ENCODE results near the gene TPD52L1. TPM values are rescaled to one million over a fixed set of nuclear protein-coding genes. Genes with fewer than 3 reads are reported as not detected.

TPD52L1 gene
- total and polyA plus RNA-seq, 2 of the 13 experiments (the other 11 are each of a cell fraction or from before 2014, with no cell fraction given) = 0.49 to 0.53 TPM

DNA sequence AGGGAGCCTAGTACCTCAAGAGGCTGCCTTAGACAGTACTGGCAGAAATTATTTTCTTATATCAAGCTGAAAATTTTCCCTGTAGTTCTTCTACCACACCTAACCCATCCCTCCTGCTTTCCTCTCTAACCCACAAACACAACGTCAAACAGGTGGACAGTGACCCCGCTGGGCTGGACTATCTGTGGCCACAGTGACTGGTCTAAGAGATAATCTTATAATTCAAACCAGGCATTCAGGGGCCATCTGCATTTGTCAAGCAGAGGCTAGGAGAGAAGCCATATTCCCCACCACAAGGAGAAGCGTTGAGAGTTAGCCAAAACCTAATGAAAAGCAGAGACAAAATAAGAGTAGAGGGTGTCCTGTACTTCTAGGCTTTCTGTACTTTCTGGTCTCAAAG lies 140.0 kb downstream of the TPD52L1 start:
- Histone ChIP-seq H3K79me2 (ENCODE audit: insufficient read depth, low read length) (no peaks in the 10 kb centered on the region), H3K9ac (ENCODE audit: insufficient read depth, low read depth, low read length) (no peak overlapping the region), H3K27ac (ENCODE audit: extremely low read length, insufficient read depth, low read length) (no peak overlapping the region), H3K4me1 (ENCODE audit: insufficient read depth, low read length) (no peaks in the 10 kb centered on the region), H2AFZ (ENCODE audit: low read length) (no peak overlapping the region), H3K4me2 (ENCODE audit: low read depth, low read length) (no peak overlapping the region), H3K27me3 (ENCODE audit: control insufficient read depth in 1 of 2, insufficient read depth in 2 of 2, low read length in 2 of 2) (no peaks in the 10 kb centered on the region), H3K36me3 (replicated peaks in 1 of 2; ENCODE audit: control insufficient read depth in 1 of 2, insufficient read depth in 2 of 2, low read length in 2 of 2) (peaks cover 7 to 27% of the 10 kb centered on the region in 2 experiments), H4K20me1 (ENCODE audit: insufficient read depth, low read length) (no peaks in the 10 kb centered on the region; the same call in 1 of the 2 replicates), H3K9me3 (ENCODE audit: low read length) (no peaks in the 10 kb centered on the region), H3K4me3 (replicated peaks in 1 of 3; ENCODE audit: insufficient read depth in 1 of 3, low read depth in 2 of 3, low read length in 3 of 3) (no peak overlapping the region)
- CTCF ChIA-PET (ENCODE audit: low intra/inter-chr PET ratio, low total read pairs) = no interaction called here
- POLR2A ChIA-PET = interaction anchor here (0.6 kb wide), 1 partner anchor 8 kb away, joined by 3 read pairs; the partner anchor contains the start of gene HDDC2
- intact Hi-C loops (cut with micrococcal nuclease; ENCODE audit: unreplicated experiment) = no loop called here
- WGBS (ENCODE audit: low lambda C conversion rate) = 96% methylated on average over 3 of the region's 3 CpGs
- in situ Hi-C loops (cut with HindIII; ENCODE audit: extremely low pct_ligation_motif_present, low pct_unique_long_range_greater_than_20kb) = no loop called here
- DNase-seq (ENCODE audit: low spot score) (no peak), ATAC-seq (no peak), FAIRE-seq (no peak)
- TF ChIP-seq MXD1 (CRISPR knock-in tag; IDR thresholded peaks at IDR 0.05) (no peak), SRSF1 (optimal IDR thresholded peaks at IDR 0.05; ENCODE audit: low read depth, low read length) (no peak), TRAFD1 (CRISPR knock-in tag; IDR thresholded peaks at IDR 0.05; ENCODE audit: borderline replicate concordance) (no peak)
- TF ChIP-seq, protein P1, sequence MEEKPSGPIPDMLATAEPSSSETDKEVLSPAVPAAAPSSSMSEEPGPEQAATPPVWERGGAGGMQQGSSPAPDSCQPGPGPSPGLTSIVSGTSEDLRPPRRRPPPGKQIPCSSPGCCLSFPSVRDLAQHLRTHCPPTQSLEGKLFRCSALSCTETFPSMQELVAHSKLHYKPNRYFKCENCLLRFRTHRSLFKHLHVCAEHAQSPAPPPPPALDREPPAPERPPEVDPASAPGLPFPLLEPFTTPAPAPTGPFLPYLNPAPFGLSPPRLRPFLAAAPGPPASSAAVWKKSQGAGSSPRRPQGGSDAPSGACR (CRISPR knock-in tag; IDR thresholded peaks at IDR 0.05) = no peak
- no TSS peak for BruUV-seq (replicated peaks)

- Histone ChIP-seq H3K4me3 (replicated peaks in 1 of 3; ENCODE audit: insufficient read depth in 1 of 3, low read depth in 2 of 3, low read length in 3 of 3) (no peak overlapping the region), H2AFZ (ENCODE audit: low read length) (no peak overlapping the region), H3K79me2 (ENCODE audit: insufficient read depth, low read length) (no peaks in the 10 kb centered on the region), H3K27me3 (ENCODE audit: control insufficient read depth in 1 of 2, insufficient read depth in 2 of 2, low read length in 2 of 2) (no peaks in the 10 kb centered on the region), H3K9me3 (ENCODE audit: low read length) (no peaks in the 10 kb centered on the region), H3K9ac (ENCODE audit: insufficient read depth, low read depth, low read length) (no peak overlapping the region), H3K4me1 (ENCODE audit: insufficient read depth, low read length) (no peaks in the 10 kb centered on the region), H3K36me3 (replicated peaks in 1 of 2; ENCODE audit: control insufficient read depth in 1 of 2, insufficient read depth in 2 of 2, low read length in 2 of 2) (peaks cover 7 to 28% of the 10 kb centered on the region in 2 experiments), H3K27ac (ENCODE audit: extremely low read length, insufficient read depth, low read length) (no peak overlapping the region), H4K20me1 (ENCODE audit: insufficient read depth, low read length) (no peaks in the 10 kb centered on the region; the same call in 1 of the 2 replicates), H3K4me2 (ENCODE audit: low read depth, low read length) (no peak overlapping the region)
- DNase-seq (ENCODE audit: low spot score) (no peak), FAIRE-seq (no peak), ATAC-seq (no peak)
- POLR2A ChIA-PET = no interaction called here
- CTCF ChIA-PET (ENCODE audit: low intra/inter-chr PET ratio, low total read pairs) = no interaction called here
- WGBS (ENCODE audit: low lambda C conversion rate) = 97% methylated on average over 1 of the region's 1 CpG
- no TSS peak for BruUV-seq (replicated peaks)
- intact Hi-C loops (cut with micrococcal nuclease; ENCODE audit: unreplicated experiment) = no loop called here
- in situ Hi-C loops (cut with HindIII; ENCODE audit: extremely low pct_ligation_motif_present, low pct_unique_long_range_greater_than_20kb) = no loop called here
- no peak for TF ChIP-seq STAG1 (CRISPR knock-in tag; IDR thresholded peaks at IDR 0.05)
- TF ChIP-seq DNMT3B (CRISPR knock-in tag; conservative IDR thresholded peaks at IDR 0.05) = no peak
- no peak for TF ChIP-seq FOXA3 (CRISPR knock-in tag; IDR thresholded peaks at IDR 0.05)
- TF ChIP-seq, protein P2, sequence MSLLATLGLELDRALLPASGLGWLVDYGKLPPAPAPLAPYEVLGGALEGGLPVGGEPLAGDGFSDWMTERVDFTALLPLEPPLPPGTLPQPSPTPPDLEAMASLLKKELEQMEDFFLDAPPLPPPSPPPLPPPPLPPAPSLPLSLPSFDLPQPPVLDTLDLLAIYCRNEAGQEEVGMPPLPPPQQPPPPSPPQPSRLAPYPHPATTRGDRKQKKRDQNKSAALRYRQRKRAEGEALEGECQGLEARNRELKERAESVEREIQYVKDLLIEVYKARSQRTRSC (CRISPR knock-in tag; IDR thresholded peaks at IDR 0.05; ENCODE audit: low read depth) = no peak
- TF ChIP-seq, protein P3, sequence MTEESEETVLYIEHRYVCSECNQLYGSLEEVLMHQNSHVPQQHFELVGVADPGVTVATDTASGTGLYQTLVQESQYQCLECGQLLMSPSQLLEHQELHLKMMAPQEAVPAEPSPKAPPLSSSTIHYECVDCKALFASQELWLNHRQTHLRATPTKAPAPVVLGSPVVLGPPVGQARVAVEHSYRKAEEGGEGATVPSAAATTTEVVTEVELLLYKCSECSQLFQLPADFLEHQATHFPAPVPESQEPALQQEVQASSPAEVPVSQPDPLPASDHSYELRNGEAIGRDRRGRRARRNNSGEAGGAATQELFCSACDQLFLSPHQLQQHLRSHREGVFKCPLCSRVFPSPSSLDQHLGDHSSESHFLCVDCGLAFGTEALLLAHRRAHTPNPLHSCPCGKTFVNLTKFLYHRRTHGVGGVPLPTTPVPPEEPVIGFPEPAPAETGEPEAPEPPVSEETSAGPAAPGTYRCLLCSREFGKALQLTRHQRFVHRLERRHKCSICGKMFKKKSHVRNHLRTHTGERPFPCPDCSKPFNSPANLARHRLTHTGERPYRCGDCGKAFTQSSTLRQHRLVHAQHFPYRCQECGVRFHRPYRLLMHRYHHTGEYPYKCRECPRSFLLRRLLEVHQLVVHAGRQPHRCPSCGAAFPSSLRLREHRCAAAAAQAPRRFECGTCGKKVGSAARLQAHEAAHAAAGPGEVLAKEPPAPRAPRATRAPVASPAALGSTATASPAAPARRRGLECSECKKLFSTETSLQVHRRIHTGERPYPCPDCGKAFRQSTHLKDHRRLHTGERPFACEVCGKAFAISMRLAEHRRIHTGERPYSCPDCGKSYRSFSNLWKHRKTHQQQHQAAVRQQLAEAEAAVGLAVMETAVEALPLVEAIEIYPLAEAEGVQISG (CRISPR knock-in tag; IDR thresholded peaks at IDR 0.05) = no peak
- no peak for TF ChIP-seq ZNF232 (CRISPR knock-in tag; IDR thresholded peaks at IDR 0.05; ENCODE audit: borderline replicate concordance)
Observed at GRCh38 chr6:125294036-125294435, 140.5 kb downstream of the TPD52L1 start.
